GM19239 (cell line): ENCODE data around the gene RABGAP1L.
"Not testable (repeated sequence)": the region's sequence is repeated elsewhere in the genome, so short reads cannot be mapped to it uniquely, and the experiment has no call there.

Source experiments
- DNase-seq: peaks from one replicate; pipeline ENCODE4 v3.0.0; 2011; ENCODE audit warnings: low spot score; ENCODE audit not compliant: insufficient read length
- FAIRE-seq: peaks from 2 replicates; lab custom pipeline; 2011; peaks lifted over from hg19 to GRCh38; lab: Jason Lieb, UNC

RABGAP1L gene

GRCh38 chr1:174682419-174683008, 523.2 kb downstream of the RABGAP1L start:
- no peak for DNase-seq
- no peak for FAIRE-seq

GRCh38 chr1:174686213-174686612, 526.9 kb downstream of the RABGAP1L start:
- FAIRE-seq, result no peak

GRCh38 chr1:174689524-174689923, 530.2 kb downstream of the RABGAP1L start:
- DNase-seq (no peak), FAIRE-seq (no peak)

More at GRCh38 chr1:174686213-174686612, 526.9 kb downstream of the RABGAP1L start:
- DNase-seq, result no peak

GRCh38 chr1:174690266-174690665, 530.9 kb downstream of the RABGAP1L start:
- FAIRE-seq, result no peak
- no peak for DNase-seq

DNA sequence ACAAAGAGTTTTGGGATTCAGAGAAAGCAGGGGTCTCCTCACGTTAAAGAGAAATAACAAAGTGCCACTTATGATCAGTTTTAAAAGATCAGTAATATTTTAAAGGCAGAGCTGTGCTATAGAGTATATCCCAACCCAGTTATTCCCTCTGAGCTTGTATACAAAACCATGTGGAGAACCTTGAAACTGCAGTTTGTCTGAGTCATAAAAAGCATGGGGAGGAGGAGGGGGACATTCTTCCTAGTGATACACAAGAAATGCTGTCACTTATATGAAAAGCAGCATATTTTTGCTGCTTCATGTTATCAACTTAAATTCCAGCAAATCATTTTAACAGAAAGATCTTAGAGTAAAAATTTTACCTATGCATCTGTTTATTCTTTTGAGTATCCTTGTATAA, 533.0 kb downstream of the RABGAP1L start:
- DNase-seq, result no peak
- FAIRE-seq, result no peak

- FAIRE-seq (no peak), DNase-seq (no peak)
Observed at GRCh38 chr1:174693085-174693484, 533.8 kb downstream of the RABGAP1L start.

- not testable (repeated sequence) for DNase-seq, FAIRE-seq
Observed at GRCh38 chr1:174693539-174693938, 534.2 kb downstream of the RABGAP1L start.

DNA sequence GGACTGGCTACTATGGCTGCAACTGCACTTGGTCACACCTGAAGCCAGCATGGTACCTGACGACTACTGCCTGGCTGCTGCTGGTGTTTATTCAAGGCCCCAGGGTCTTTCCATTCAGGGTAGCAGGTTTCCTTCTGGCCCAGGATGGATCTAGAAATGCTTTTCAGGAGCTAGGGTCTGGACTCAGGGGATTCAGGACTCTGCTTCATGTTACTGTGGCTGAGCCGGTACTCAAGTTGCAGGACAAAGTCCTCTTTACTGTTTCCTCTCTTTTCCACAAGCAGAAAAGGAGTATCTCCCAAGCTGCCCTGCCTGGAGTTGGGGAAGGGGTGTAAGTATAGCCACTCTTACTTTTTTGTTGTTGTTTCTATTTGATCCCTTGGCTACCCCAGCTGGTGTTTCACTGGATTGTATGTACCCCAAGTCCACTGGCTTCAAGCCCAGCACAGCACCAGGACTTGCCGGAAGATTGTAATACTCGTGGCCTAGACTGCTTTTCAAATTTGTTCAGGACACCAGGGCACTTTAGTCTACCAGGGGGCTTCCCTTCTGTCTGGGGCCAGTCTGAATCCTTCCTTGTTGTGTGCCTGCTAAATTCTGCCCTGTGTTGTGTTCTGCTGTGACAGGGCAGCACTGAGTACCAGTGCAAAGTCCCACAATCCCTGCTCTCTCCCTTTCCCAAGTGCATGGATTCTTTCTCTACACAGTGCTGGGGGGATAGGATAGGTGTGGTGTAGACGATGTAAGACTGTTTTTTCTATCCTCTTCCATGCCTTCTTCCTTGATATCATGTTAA, 536.9 kb downstream of the RABGAP1L start:
- no peak for DNase-seq
- FAIRE-seq, result no peak

- FAIRE-seq (no peak), DNase-seq (no peak)
Observed at GRCh38 chr1:174700314-174700713, 541.0 kb downstream of the RABGAP1L start.

GRCh38 chr1:174700775-174701174, 541.5 kb downstream of the RABGAP1L start:
- no peak for DNase-seq
- no peak for FAIRE-seq

- FAIRE-seq (no peak), DNase-seq (no peak)
Observed at GRCh38 chr1:174701565-174701964, 542.2 kb downstream of the RABGAP1L start.

- DNase-seq (no peak), FAIRE-seq (no peak)
Observed at GRCh38 chr1:174702011-174702410, 542.7 kb downstream of the RABGAP1L start.

DNA sequence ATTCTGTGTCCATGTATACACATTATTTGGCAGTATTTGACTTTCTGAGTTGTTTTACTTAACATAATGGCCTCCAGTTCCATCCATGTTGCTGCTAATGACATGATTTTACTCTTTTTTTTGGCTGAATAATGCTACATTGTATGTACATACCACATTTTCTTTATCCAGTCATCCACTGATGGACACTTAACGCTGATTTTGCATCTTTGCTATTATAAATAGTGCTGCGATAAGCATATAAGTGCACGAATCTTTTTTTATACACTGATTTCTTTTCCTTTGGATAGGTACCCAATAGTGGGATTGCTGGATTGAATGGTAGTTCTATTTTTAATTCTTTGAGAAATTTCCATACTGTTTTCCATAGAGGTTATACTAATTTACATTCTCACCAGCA, 544.0 kb downstream of the RABGAP1L start:
- DNase-seq, result no peak
- no peak for FAIRE-seq

GRCh38 chr1:174704300-174704699, 545.0 kb downstream of the RABGAP1L start:
- DNase-seq, result no peak
- no peak for FAIRE-seq

DNA sequence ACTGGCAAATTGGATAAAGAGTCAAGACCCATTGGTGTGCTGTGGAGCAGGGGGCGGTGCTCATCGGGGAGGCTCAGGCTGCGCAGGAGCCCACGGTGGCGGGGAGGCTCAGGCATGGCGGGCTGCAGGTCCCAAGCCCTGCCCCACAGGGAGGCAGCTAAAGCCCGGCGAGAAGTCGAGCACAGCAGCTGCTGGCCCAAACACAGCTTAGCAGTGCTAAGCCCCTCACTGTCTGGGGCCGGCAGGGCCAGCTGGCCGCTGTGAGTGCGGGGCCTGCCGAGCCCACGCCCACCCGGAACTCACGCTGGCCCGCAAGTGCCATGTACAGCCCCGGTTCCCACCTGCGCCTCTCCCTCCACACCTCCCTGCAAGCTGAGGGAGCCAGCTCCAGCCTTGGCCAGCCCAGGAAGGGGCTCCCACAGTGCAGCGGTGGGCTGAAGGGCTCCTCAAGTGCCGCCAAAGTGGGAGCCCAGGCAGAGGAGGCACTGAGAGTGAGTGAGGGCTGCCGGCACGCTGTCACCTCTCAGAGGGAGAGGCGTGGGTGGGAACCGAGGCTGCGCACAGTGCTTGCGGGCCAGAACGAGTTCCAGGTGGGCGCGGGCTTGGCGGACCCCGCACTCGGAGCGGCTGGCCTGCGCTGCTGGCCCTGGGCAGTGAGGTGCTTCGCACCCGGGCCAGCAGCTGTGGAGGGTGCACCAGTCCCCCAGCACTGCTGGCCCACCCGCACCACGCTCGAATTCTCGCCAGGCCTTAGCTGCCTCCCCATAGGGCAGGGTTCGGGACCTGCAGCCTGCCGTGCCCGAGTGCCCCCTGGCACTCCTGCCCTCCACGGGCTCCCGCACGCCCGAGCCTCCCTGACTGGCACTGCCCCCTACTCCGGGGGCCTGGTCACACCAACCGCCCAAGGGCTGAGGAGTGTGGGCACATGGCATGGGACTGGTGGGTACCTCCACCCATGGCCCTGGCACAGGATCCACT, 551.8 kb downstream of the RABGAP1L start:
- FAIRE-seq, result no peak

DNA sequence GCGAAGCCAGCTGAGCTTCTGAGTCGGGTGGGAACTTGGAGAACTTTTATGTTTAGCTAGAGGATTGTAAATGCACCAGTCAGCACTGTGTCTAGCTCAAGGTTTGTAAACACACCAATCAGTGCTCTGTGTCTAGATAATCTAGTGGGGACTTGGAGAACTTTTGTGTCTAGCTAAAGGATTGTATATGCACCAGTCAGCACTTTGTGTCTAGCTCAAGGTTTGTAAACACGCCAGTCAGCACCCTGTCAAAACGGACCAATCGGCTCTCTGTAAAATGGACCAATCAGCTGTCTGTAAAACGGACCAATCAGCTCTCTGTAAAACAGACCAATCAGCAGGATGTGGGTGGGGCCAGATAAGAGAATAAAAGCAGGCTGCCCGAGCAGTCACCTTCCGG, 552.5 kb downstream of the RABGAP1L start:
- FAIRE-seq, DNase-seq: not testable (repeated sequence)

More for the DNA sequence above, 551.8 kb downstream of the RABGAP1L start:
- no peak for DNase-seq

DNA sequence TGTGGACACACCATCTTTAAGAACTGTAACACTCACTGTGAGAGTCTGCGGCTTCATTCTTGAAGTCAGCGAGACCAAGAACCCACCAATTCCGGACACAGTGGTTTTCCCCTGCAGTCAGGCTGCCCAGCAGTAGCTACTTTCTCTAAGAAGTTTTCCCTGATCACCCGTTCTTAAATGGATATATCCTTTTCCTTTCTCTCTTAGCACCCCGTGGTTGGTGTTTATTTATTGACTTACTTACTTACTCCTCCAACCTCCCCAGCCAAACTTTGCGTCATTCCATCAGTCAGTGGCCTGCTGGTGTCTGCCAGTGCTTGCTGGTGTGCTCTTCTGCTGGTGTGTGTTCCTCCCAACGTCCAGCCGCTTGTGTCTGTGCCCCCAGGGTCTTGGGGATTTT, 553.2 kb downstream of the RABGAP1L start:
- DNase-seq, result no peak
- FAIRE-seq, result no peak

- no peak for FAIRE-seq
- no peak for DNase-seq
Observed at GRCh38 chr1:174713796-174714195, 554.5 kb downstream of the RABGAP1L start.

DNA sequence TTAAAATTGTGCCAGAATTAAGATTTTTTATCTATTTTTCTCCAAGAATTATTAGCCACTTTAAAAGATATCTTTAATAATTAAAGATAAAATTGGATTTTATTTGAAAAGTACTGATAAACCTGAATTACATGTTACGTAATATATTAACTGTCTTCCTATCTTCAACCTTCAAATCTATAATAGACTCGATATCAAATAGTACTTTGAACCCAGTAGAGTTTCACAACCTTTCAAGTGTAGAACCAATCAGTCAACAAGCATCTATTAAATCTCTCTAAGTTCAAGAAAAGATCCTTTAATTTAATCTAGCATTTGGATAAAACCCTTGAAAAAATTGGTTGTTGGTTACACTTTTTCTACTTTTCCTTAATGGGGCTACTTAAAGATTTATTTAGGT, 559.9 kb downstream of the RABGAP1L start:
- FAIRE-seq, result no peak

GRCh38 chr1:174720618-174721017, 561.3 kb downstream of the RABGAP1L start:
- no peak for DNase-seq
- no peak for FAIRE-seq

More for the DNA sequence above, 559.9 kb downstream of the RABGAP1L start:
- no peak for DNase-seq
